ENCODE data around the gene ENOX1.

Gene ENOX1

DNA sequence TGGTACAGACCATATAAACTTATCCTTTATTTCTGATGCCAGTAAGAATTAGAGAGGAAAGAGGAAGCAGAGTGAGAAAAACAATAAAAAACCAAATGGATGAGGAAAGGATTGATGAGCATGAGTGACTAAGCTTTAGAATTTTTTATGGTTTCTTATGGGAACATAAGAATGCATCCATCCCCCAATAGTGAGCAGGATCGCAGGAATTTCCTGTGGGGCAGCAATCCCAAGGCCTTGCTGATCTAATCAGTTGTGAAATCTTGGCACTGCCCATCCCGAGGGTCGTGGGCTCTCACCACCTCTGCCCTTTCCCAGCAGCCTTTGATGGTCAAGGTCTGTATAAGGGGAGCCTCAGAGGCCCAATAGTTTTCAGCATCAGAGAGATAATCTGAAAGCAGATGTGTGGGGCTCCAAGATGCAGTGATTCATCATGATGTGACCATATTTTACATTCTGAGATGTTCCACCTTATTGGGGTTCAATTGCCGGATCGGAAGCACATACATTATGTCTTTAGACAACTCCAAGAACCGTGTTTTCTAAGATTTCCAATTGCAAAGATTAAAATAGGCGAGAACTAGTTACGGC, 541.3 kb downstream of the ENOX1 start:
- Histone ChIP-seq H3K4me1 (ENCODE audit: control insufficient read depth, insufficient read depth, low read length) (no peaks in the 10 kb centered on the region), H3K9me3 (ENCODE audit: control insufficient read depth, insufficient read depth, low read depth, low read length) (no peaks in the 10 kb centered on the region), H3K36me3 (ENCODE audit: control insufficient read depth in 2 of 2, insufficient read depth in 1 of 2, low read length in 2 of 2) (no peaks in the 10 kb centered on the region), H3K27ac (ENCODE audit: extremely low read depth, low read depth, low read length) (no peak overlapping the region), H3K4me3 (ENCODE audit: low read depth, low read length) (no peak overlapping the region)
- CTCF ChIA-PET: no interaction called here
- POLR2A ChIA-PET: no interaction called here
- TF ChIP-seq ZNF169 (tag by site-specific recombination; IDR thresholded peaks at IDR 0.05): no peak
- TF ChIP-seq ZNF548 (tag by site-specific recombination; IDR thresholded peaks at IDR 0.05): no peak
- no peak for TF ChIP-seq ZFP37 (tag by site-specific recombination; IDR thresholded peaks at IDR 0.05)
- no peak for TF ChIP-seq ZNF426 (tag by site-specific recombination; IDR thresholded peaks at IDR 0.05)
- TF ChIP-seq ZNF24 (tag by site-specific recombination; IDR thresholded peaks at IDR 0.05): no peak
- no peak for TF ChIP-seq GLI2 (tag by site-specific recombination; IDR thresholded peaks at IDR 0.05; ENCODE audit: borderline replicate concordance, low read depth)
- no peak for TF ChIP-seq ZNF157 (tag by site-specific recombination; IDR thresholded peaks at IDR 0.05)
- TF ChIP-seq, protein P1, sequence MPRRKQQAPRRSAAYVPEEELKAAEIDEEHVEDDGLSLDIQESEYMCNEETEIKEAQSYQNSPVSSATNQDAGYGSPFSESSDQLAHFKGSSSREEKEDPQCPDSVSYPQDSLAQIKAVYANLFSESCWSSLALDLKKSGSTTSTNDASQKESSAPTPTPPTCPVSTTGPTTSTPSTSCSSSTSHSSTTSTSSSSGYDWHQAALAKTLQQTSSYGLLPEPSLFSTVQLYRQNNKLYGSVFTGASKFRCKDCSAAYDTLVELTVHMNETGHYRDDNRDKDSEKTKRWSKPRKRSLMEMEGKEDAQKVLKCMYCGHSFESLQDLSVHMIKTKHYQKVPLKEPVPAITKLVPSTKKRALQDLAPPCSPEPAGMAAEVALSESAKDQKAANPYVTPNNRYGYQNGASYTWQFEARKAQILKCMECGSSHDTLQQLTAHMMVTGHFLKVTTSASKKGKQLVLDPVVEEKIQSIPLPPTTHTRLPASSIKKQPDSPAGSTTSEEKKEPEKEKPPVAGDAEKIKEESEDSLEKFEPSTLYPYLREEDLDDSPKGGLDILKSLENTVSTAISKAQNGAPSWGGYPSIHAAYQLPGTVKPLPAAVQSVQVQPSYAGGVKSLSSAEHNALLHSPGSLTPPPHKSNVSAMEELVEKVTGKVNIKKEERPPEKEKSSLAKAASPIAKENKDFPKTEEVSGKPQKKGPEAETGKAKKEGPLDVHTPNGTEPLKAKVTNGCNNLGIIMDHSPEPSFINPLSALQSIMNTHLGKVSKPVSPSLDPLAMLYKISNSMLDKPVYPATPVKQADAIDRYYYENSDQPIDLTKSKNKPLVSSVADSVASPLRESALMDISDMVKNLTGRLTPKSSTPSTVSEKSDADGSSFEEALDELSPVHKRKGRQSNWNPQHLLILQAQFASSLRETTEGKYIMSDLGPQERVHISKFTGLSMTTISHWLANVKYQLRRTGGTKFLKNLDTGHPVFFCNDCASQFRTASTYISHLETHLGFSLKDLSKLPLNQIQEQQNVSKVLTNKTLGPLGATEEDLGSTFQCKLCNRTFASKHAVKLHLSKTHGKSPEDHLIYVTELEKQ (tag by site-specific recombination; IDR thresholded peaks at IDR 0.05; ENCODE audit: borderline replicate concordance): no peak
- TF ChIP-seq, protein P2, sequence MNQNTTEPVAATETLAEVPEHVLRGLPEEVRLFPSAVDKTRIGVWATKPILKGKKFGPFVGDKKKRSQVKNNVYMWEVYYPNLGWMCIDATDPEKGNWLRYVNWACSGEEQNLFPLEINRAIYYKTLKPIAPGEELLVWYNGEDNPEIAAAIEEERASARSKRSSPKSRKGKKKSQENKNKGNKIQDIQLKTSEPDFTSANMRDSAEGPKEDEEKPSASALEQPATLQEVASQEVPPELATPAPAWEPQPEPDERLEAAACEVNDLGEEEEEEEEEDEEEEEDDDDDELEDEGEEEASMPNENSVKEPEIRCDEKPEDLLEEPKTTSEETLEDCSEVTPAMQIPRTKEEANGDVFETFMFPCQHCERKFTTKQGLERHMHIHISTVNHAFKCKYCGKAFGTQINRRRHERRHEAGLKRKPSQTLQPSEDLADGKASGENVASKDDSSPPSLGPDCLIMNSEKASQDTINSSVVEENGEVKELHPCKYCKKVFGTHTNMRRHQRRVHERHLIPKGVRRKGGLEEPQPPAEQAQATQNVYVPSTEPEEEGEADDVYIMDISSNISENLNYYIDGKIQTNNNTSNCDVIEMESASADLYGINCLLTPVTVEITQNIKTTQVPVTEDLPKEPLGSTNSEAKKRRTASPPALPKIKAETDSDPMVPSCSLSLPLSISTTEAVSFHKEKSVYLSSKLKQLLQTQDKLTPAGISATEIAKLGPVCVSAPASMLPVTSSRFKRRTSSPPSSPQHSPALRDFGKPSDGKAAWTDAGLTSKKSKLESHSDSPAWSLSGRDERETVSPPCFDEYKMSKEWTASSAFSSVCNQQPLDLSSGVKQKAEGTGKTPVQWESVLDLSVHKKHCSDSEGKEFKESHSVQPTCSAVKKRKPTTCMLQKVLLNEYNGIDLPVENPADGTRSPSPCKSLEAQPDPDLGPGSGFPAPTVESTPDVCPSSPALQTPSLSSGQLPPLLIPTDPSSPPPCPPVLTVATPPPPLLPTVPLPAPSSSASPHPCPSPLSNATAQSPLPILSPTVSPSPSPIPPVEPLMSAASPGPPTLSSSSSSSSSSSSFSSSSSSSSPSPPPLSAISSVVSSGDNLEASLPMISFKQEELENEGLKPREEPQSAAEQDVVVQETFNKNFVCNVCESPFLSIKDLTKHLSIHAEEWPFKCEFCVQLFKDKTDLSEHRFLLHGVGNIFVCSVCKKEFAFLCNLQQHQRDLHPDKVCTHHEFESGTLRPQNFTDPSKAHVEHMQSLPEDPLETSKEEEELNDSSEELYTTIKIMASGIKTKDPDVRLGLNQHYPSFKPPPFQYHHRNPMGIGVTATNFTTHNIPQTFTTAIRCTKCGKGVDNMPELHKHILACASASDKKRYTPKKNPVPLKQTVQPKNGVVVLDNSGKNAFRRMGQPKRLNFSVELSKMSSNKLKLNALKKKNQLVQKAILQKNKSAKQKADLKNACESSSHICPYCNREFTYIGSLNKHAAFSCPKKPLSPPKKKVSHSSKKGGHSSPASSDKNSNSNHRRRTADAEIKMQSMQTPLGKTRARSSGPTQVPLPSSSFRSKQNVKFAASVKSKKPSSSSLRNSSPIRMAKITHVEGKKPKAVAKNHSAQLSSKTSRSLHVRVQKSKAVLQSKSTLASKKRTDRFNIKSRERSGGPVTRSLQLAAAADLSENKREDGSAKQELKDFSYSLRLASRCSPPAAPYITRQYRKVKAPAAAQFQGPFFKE (tag by site-specific recombination; IDR thresholded peaks at IDR 0.05; ENCODE audit: borderline replicate concordance): no peak
- no peak for TF ChIP-seq ZNF473 (tag by site-specific recombination; IDR thresholded peaks at IDR 0.05)
- TF ChIP-seq ZNF670 (tag by site-specific recombination; IDR thresholded peaks at IDR 0.05; ENCODE audit: low read depth): no peak
- TF ChIP-seq ZNF112 (tag by site-specific recombination; IDR thresholded peaks at IDR 0.05): no peak
- TF ChIP-seq ZNF529 (tag by site-specific recombination; IDR thresholded peaks at IDR 0.05; ENCODE audit: insufficient replicate concordance): no peak
- no peak for TF ChIP-seq ZNF610 (tag by site-specific recombination; IDR thresholded peaks at IDR 0.05; ENCODE audit: borderline replicate concordance)
- TF ChIP-seq ZNF324 (tag by site-specific recombination; IDR thresholded peaks at IDR 0.05): no peak
- TF ChIP-seq YY2 (tag by site-specific recombination; IDR thresholded peaks at IDR 0.05): no peak
- TF ChIP-seq ZNF623 (tag by site-specific recombination; IDR thresholded peaks at IDR 0.05): no peak
- no peak for TF ChIP-seq ZNF140 (tag by site-specific recombination; IDR thresholded peaks at IDR 0.05)
- TF ChIP-seq, protein P3, sequence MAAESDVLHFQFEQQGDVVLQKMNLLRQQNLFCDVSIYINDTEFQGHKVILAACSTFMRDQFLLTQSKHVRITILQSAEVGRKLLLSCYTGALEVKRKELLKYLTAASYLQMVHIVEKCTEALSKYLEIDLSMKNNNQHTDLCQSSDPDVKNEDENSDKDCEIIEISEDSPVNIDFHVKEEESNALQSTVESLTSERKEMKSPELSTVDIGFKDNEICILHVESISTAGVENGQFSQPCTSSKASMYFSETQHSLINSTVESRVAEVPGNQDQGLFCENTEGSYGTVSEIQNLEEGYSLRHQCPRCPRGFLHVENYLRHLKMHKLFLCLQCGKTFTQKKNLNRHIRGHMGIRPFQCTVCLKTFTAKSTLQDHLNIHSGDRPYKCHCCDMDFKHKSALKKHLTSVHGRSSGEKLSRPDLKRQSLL (tag by site-specific recombination; IDR thresholded peaks at IDR 0.05): no peak
- no peak for TF ChIP-seq EGR2 (tag by site-specific recombination; IDR thresholded peaks at IDR 0.05; ENCODE audit: low read depth)

All from HEK293 (cell line).